ENCODE results near the gene AGAP1. TPM values are rescaled to one million over a fixed set of nuclear protein-coding genes. Genes with fewer than 3 reads are reported as not detected.

AGAP1 gene
- total RNA-seq, 1 donor from 2014 or later, result 47.2 TPM

- H3K36me3 Mint-ChIP-seq (ENCODE audit: insufficient read depth), result peaks cover 4% of the 10 kb centered on the region
- peaks cover 32% of the 10 kb centered on the region for H3K4me1 Mint-ChIP-seq (ENCODE audit: low read depth)
- no peaks in the 10 kb centered on the region for H3K27me3 Mint-ChIP-seq
- H3K9me3 Mint-ChIP-seq (ENCODE audit: low read depth), result no peaks in the 10 kb centered on the region
- DNase-seq (ENCODE audit: low spot score, unreplicated experiment), result no peak
- no peak overlapping the region for H3K27ac Mint-ChIP-seq
- H3K4me3 Mint-ChIP-seq (ENCODE audit: low read depth), result no peak overlapping the region
- TF ChIP-seq, protein P1, sequence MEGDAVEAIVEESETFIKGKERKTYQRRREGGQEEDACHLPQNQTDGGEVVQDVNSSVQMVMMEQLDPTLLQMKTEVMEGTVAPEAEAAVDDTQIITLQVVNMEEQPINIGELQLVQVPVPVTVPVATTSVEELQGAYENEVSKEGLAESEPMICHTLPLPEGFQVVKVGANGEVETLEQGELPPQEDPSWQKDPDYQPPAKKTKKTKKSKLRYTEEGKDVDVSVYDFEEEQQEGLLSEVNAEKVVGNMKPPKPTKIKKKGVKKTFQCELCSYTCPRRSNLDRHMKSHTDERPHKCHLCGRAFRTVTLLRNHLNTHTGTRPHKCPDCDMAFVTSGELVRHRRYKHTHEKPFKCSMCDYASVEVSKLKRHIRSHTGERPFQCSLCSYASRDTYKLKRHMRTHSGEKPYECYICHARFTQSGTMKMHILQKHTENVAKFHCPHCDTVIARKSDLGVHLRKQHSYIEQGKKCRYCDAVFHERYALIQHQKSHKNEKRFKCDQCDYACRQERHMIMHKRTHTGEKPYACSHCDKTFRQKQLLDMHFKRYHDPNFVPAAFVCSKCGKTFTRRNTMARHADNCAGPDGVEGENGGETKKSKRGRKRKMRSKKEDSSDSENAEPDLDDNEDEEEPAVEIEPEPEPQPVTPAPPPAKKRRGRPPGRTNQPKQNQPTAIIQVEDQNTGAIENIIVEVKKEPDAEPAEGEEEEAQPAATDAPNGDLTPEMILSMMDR (IDR thresholded peaks at IDR 0.05; ENCODE audit: unreplicated experiment), result no peak
Measured at GRCh38 chr2:235508371-235509160, 14.7 kb downstream of the AGAP1 start.

DNA sequence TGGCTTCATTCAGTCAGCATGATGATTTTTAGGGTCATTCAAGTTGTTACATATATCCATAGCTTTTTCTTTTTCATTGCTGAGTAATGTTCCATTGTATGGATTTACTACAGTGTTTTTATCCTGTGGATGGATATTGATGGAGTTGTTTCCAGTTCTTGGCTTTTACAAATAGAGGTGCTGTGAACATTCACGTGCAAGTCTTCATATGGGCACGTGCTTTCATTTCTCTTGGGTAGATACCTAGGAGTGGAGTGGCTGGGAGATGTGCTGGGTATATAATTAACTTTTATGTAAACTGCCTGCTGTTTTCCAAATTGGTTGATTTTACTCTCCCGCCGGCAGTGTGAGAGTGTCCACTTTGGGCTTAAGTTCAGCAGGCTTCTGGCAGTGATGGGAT lies 16.5 kb downstream of the AGAP1 start:
- H3K36me3 Mint-ChIP-seq (ENCODE audit: insufficient read depth), result peaks cover 7% of the 10 kb centered on the region
- peaks cover 20% of the 10 kb centered on the region for H3K4me1 Mint-ChIP-seq (ENCODE audit: low read depth)
- TF ChIP-seq, protein P1 (IDR thresholded peaks at IDR 0.05; ENCODE audit: unreplicated experiment), result no peak
- H3K4me3 Mint-ChIP-seq (ENCODE audit: low read depth), result no peak overlapping the region
- H3K27ac Mint-ChIP-seq, result no peak overlapping the region
- H3K9me3 Mint-ChIP-seq (ENCODE audit: low read depth), result no peaks in the 10 kb centered on the region
- H3K27me3 Mint-ChIP-seq, result no peaks in the 10 kb centered on the region
- DNase-seq (ENCODE audit: low spot score, unreplicated experiment), result no peak

- TF ChIP-seq, protein P1 (IDR thresholded peaks at IDR 0.05; ENCODE audit: unreplicated experiment), result no peak
- DNase-seq (ENCODE audit: low spot score, unreplicated experiment), result no peak
- Mint-ChIP-seq H3K36me3 (ENCODE audit: insufficient read depth) (peaks cover 9% of the 10 kb centered on the region), H3K27me3 (no peaks in the 10 kb centered on the region), H3K9me3 (ENCODE audit: low read depth) (no peaks in the 10 kb centered on the region), H3K27ac (no peak overlapping the region), H3K4me3 (ENCODE audit: low read depth) (no peak overlapping the region), H3K4me1 (ENCODE audit: low read depth) (peaks cover 16% of the 10 kb centered on the region)
Measured at GRCh38 chr2:235511187-235511661, 17.4 kb downstream of the AGAP1 start.

DNA sequence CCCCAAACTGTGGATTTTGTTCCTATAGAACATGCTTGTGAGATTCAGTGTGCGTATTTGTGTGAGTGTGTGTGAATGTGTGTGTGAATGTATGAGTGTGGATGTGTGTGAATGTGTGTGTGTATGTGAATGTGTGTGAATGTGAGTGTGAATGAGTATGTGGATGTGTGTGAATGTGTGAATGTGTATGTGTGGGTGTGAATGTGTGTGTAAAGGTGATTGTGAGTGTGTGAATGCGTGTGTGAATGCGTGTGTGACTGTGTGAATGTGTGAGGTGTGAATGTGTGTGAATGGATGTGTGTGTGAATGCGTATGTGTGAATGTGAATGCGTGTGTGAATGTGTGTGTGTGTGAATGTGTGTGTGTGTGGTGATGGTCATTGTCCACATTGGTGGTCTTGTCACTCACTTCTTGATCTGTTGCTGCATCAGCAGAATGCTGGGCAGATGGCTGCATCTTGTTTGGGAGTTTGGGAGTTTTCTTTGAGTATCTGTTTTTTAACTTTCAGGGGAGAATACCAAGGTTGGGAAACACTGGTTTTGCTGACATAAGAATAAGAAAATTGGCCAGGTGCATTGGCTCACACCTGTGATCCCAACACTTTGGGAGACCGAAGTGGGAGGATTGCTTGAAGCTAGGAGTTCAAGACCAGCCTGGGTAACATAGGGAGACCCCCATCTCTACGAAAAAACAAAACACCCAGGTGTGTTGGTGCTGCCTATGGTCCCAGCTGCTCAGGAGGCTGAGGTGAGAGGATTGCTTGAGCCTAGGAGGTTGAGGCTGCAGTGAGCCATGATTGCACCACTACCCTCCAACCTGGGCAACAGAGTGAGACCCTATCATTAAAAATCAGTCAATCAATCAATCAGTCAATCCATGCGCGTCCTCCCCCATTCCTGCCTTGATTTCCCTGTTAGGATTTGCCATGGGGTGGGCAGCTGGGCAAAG lies 18.2 kb downstream of the AGAP1 start:
- H3K9me3 Mint-ChIP-seq (ENCODE audit: low read depth), result no peaks in the 10 kb centered on the region
- TF ChIP-seq, protein P1 (IDR thresholded peaks at IDR 0.05; ENCODE audit: unreplicated experiment), result no peak
- H3K36me3 Mint-ChIP-seq (ENCODE audit: insufficient read depth), result peaks cover 8% of the 10 kb centered on the region
- no peaks in the 10 kb centered on the region for H3K27me3 Mint-ChIP-seq
- no peak overlapping the region for H3K4me3 Mint-ChIP-seq (ENCODE audit: low read depth)
- DNase-seq (ENCODE audit: low spot score, unreplicated experiment), result no peak
- no peak overlapping the region for H3K27ac Mint-ChIP-seq
- H3K4me1 Mint-ChIP-seq (ENCODE audit: low read depth), result peaks cover 11% of the 10 kb centered on the region

DNA sequence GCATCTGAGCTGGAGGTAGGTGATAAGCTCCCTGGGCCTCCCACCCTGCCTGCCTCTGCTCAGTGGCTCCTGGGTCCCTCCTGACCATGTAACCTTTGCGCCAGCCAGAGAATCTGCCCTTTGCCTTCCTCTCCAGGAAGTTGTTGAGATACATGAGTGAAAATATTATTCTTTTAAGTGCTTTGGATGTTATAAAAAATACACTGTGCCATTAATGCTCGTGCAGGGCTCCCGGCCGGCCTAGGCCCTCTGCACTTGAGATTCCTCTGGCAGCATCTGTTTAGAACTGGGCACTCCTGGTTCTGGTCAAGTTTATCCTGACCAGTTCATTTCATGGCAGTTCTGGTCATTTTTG lies 18.8 kb downstream of the AGAP1 start:
- Mint-ChIP-seq H3K4me1 (ENCODE audit: low read depth) (peaks cover 11% of the 10 kb centered on the region), H3K27me3 (no peaks in the 10 kb centered on the region), H3K36me3 (ENCODE audit: insufficient read depth) (peaks cover 7% of the 10 kb centered on the region), H3K9me3 (ENCODE audit: low read depth) (no peaks in the 10 kb centered on the region), H3K4me3 (ENCODE audit: low read depth) (no peak overlapping the region), H3K27ac (no peak overlapping the region)
- TF ChIP-seq, protein P1 (IDR thresholded peaks at IDR 0.05; ENCODE audit: unreplicated experiment), result no peak
- DNase-seq (ENCODE audit: low spot score, unreplicated experiment), result no peak

All from progenitor cell of endocrine pancreas (in vitro differentiated cells).